HUES64 (cell line): ENCODE measurements around the gene ZNF197. TPM values are rescaled to one million over a fixed set of nuclear protein-coding genes. Genes with fewer than 3 reads are reported as not detected.
"Not testable (repeated sequence)": the region's sequence is repeated elsewhere in the genome, so short reads cannot be mapped to it uniquely, and the experiment has no call there.

Source experiments
- H3K27ac ChIP-seq: 2 replicates; pipeline ENCODE4 v1.7.0; 2013; ENCODE audit warnings: low read depth, low read length, inconsistent platforms
- H3K27me3 ChIP-seq: 2 replicates; pipeline ENCODE4 v1.6.1; 2013; ENCODE audit warnings: mild to moderate bottlenecking, low read length; ENCODE audit not compliant: insufficient read depth
- H3K36me3 ChIP-seq: 2 replicates; pipeline ENCODE4 v1.6.1; 2013; ENCODE audit warnings: mild to moderate bottlenecking, low read length; ENCODE audit not compliant: insufficient read depth
- H3K4me1 ChIP-seq: 2 replicates; pipeline ENCODE4 v1.6.1; 2013; ENCODE audit warnings: mild to moderate bottlenecking, low read length, moderate library complexity; ENCODE audit not compliant: insufficient read depth
- H3K4me3 ChIP-seq: 2 replicates; pipeline ENCODE4 v1.5.1; 2013; ENCODE audit warnings: mild to moderate bottlenecking, low read length, moderate library complexity
- H3K9ac ChIP-seq: 2 replicates; pipeline ENCODE4 v1.6.1; 2013; ENCODE audit warnings: mild to moderate bottlenecking, low read depth, low read length
- H3K9me3 ChIP-seq: 2 replicates; pipeline ENCODE4 v1.6.1; 2013; ENCODE audit warnings: low read depth, low read length; ENCODE audit not compliant: insufficient read depth
- WGBS: fragments of 150-250, 120-280 bp; methylation state at CpG from one replicate; pipeline ENCODE4 v1.1.7; 2013; ENCODE audit warnings: missing lambda C conversion rate; 5-methylcytosine and 5-hydroxymethylcytosine counted together
- polyA plus RNA-seq, 2 experiments: library from polyadenylated mRNA; stranded (reverse); fragments of 50-300 nt; gene quantifications; one replicate each; pipeline ENCODE4 v1.2.3, GENCODE V29; 2013

Gene ZNF197
- 16.7 TPM for polyA plus RNA-seq (2013, experiment 1 of 2)
- polyA plus RNA-seq (2013, experiment 2 of 2) = 19.8 TPM

DNA sequence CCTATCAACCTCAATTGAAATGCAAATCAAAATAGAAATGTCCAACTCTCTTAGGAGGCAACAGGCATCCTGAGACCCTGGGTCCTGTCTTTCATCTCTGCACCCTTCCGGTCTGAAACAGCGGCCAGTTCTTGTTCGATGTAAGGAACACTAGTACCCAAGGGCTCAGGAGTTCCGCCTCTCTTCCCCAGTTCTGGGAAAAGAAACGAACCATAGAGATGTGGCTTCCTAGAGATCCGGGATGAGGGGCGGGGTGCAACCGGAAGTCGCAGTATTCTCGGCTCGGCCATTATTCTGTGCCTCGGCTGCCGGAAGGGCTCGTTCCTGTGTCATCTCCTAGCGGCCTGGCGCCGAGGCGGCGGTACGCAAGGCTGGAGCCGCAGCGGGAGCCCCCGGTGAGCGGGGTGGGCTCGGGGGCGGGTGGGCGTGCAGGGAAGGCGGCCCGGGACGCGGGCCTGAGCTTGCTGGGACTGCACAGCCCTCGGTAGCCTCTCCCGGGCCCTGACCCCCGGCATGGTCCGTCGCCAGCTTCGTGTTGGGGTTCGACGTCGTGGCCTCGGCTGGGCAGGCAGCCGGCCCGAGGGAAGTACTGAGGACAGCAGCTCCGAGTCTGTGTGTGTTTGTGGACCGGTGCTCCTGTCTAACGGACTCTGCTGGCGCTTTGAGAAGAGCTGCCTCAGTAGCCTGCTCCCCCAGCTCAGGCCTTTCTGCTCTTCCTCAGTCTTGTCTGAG, at the start of gene ZNF197:
Gene ZNF197 (plus strand): TSS at position 288 of the 732 bp plus-strand sequence. CDS start 4,119 bp downstream, outside the sequence.
- WGBS = under 1% methylated on average over 47 of the region's 47 CpGs
- Histone ChIP-seq H3K9ac (peak within 1 kb of the TSS; percentile 78), H3K9me3 (no peaks in the 10 kb centered on the region), H3K4me3 (peak within 1 kb of the TSS; percentile 75), H3K27ac (peak within 1 kb of the TSS; percentile 82), H3K36me3 (peaks cover 10% of the 10 kb centered on the region), H3K4me1 (peaks cover 15% of the 10 kb centered on the region), H3K27me3 (no peaks in the 10 kb centered on the region)

DNA sequence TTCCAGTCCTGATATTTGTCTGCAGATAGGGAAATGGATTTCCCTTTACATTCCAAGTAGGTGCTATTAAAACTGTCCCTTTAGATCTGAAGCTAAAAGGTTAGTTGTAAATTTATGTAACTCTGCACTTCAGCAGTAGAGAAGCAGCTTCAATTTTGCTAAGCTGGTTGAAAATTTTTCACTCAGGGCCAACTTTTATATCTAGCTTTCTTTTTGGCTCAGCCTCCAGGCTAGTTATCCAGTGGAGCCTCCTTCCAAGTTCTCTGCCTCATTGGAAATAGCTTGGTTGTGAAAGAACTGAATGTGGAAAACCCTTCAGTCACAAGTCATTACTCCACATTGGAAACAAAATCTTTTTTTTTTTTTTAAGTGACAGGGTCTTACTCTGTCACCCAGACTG, 48.2 kb upstream of the ZNF197 start:
- H3K36me3 ChIP-seq = peaks cover 20% of the 10 kb centered on the region
- H3K27ac ChIP-seq = no peak overlapping the region
- H3K4me1 ChIP-seq = no peaks in the 10 kb centered on the region
- no peak overlapping the region for H3K9ac ChIP-seq
- H3K4me3 ChIP-seq = no peak overlapping the region
- H3K9me3 ChIP-seq = peaks cover 2% of the 10 kb centered on the region; the same call in 1 of the 2 replicates
- no peaks in the 10 kb centered on the region for H3K27me3 ChIP-seq

DNA sequence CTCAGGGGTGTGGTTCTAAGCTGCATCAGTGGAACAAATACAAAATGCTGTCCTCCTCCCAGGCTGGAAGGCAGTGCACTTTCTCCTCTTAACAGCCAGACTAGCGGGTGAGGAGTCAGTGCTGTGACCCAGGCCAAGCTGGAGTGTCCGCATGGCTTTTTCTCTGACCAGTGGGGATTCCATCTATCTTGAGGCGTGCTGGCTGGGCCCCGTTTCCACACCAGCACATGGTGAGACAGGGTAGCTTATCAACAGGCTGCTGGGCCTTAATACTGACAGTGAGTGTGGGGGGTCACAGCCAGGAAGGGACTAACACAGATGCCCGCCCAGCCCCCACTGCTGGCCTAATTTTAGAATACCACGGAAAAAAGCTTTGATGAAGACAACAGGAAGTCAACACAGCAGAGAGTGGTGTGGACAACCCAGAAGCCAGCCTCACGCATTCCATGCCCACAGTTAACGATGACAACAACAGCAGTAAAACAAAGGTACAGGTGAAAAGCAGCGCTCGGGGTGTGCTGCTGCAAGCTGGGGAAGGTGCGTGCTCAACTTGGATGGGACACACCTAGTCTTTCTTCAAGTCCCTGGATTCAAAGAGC, 47.4 kb upstream of the ZNF197 start:
- H3K36me3 ChIP-seq = peaks cover 11% of the 10 kb centered on the region
- not testable (repeated sequence) for H3K9me3 ChIP-seq, H3K27ac ChIP-seq, H3K4me1 ChIP-seq, H3K27me3 ChIP-seq, H3K9ac ChIP-seq, H3K4me3 ChIP-seq
- 96% methylated on average over 10 of the region's 11 CpGs for WGBS

DNA sequence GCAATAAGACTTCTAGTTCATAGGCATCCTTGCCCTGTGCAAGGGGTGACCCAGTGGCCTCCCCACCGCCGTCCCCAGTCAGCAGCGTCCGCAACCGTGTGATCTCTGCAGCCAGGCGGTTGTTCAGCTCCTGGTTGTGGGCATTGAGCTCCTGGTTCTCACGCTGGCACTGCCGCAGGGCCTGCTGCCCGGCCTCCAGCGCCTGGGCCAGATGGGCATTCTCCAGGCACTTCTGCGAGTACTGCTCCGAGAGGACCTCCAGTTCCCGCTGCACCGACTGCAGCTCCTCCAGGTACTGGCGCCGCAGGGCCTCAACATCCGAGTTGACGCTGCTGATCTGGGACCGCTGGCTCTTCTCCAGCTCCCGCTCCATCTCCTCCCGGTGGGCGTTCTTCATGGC, 46.5 kb upstream of the ZNF197 start:
- not testable (repeated sequence) for H3K4me1 ChIP-seq, H3K27ac ChIP-seq, H3K4me3 ChIP-seq, H3K27me3 ChIP-seq, H3K9ac ChIP-seq, H3K36me3 ChIP-seq, H3K9me3 ChIP-seq
- 95% methylated on average over 22 of the region's 22 CpGs for WGBS

DNA sequence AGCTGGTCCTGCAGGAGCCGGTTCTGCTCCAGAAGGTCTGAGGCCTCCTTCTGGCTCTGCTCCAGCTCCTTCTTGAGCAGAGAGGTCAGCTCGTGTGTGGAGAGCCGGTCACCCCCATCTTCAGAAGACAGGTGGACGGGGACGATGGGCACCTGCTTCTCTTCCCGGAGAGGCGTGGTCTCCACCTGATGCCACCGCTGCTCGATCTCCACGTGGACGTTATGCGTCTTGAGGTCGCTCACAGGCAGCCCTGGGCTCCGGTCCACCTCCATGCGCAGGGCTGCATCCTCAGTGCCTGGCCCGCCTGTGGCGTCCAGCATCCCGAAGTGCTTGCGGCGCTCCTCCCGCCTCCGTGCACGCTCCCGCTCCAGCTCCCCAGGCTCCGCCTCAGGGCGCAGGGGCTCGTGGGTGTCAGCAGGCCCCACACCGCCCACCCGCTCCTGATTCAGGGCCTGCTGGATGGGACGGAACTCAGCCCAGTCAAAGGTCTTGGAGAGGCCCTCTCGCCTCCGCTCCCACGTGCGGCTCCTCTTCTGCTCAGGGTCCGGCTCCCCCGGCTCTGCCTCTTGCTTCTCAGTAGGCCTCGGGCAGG, 45.8 kb upstream of the ZNF197 start:
- H3K27ac ChIP-seq, H3K27me3 ChIP-seq, H3K4me1 ChIP-seq, H3K36me3 ChIP-seq, H3K4me3 ChIP-seq, H3K9me3 ChIP-seq, H3K9ac ChIP-seq: not testable (repeated sequence)
- WGBS = 96% methylated on average over 37 of the region's 37 CpGs

DNA sequence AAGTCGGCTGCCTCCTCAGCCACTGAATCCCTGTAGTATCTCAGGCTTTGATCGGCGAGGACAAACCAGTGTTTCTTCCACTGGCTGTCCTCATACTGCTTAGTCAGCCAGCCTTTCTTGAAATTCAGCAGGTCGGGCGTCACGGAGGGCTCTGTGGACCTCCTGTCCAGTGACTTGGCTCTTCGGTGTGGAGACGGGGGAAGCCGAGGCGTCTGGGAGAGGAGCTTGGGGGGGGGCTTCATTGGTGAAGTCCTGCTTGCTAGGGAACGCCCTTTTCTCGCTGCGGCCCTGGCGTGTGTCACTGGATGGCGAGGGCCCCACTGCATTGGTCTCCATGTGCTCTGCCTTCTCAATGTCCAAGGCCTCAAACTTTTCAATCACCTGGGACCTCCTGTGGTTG, 45.1 kb upstream of the ZNF197 start:
- 94% methylated on average over 15 of the region's 15 CpGs for WGBS
- H3K36me3 ChIP-seq, H3K27ac ChIP-seq, H3K9ac ChIP-seq, H3K9me3 ChIP-seq, H3K4me3 ChIP-seq, H3K27me3 ChIP-seq: not testable (repeated sequence)
- peaks cover 11% of the 10 kb centered on the region; the same call in 1 of the 2 replicates for H3K4me1 ChIP-seq

DNA sequence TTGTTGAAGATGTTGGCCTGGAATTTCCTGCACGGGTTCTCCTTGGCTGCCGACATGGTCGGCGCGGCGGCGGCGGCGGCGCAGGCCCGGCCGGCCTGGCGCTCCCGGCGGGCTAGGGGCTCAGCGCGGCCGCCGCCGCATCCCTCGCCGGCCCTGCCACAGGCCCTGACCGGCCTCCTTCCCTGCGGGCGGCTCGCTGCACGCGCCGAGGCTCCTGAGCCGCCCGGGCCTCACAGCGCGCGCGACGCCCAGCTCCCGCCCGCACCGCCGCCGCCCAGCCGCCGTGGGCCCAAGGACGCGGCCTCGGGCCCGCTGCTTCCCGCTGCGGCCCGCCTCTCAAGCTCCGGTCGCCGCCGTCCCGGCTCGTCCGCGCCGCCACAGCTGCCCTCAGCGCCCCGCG, 43.9 kb upstream of the ZNF197 start:
- H3K36me3 ChIP-seq, H3K9ac ChIP-seq, H3K9me3 ChIP-seq, H3K27me3 ChIP-seq, H3K27ac ChIP-seq, H3K4me3 ChIP-seq: not testable (repeated sequence)
- H3K4me1 ChIP-seq = peaks cover 16% of the 10 kb centered on the region; the same call in 1 of the 2 replicates
- WGBS = 94% methylated on average over 62 of the region's 62 CpGs

DNA sequence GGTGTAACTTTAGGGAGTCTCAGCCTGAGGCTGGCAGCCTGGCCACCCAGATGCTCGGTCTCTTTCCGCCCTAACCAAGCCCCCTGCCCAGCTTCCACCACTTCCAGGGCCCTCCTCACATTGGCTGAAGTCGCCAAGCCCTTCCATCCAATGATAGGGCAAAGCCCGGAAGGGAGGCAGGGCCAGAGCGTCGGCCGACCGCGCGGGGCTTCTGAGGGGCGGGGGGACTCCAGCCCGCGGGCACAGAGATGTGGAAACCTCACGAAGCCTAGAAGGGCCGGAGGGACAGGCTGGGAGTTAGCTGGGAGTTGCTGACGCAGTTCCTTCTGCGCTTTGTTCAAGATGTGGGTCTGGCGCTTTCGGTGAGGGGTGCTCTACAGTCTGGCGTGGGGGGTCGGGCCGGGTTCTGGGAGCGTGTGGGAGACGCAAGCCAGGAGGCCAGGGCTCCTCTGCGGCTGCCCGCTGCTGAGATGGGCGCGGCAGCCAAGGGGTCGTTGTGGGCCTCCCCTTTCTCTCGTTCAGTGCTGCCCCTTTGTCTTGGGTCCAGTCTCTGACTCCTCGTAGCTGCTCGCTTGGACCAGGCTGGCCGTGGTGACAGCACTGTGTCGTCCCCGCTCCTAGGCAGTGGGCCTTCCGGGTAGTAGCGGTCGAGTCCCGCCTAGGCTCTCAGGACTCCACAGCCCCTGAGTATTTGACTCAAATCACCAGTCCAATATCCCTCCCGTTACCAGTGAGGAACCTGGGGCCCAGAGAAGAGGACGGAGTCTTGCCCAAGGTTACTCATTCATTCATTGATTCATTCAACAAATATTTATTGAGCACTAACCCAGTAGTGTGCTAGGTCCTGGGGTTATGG, 40.0 kb upstream of the ZNF197 start, which contains the start of gene ZNF660:
Gene ZNF660 (plus strand): TSS at position 319 of the 856 bp plus-strand sequence. CDS start 9,230 bp downstream, outside the sequence.
- Histone ChIP-seq H3K4me1 (peaks cover 16% of the 10 kb centered on the region; the same call in 1 of the 2 replicates), H3K4me3 (peak within 1 kb of the TSS; percentile 82), H3K36me3 (peaks cover 36% of the 10 kb centered on the region), H3K9ac (peak within 1 kb of the TSS; percentile 94), H3K9me3 (no peaks in the 10 kb centered on the region), H3K27me3 (no peaks in the 10 kb centered on the region), H3K27ac (peak within 1 kb of the TSS; percentile 78)
- 1% methylated on average over 41 of the region's 41 CpGs for WGBS

DNA sequence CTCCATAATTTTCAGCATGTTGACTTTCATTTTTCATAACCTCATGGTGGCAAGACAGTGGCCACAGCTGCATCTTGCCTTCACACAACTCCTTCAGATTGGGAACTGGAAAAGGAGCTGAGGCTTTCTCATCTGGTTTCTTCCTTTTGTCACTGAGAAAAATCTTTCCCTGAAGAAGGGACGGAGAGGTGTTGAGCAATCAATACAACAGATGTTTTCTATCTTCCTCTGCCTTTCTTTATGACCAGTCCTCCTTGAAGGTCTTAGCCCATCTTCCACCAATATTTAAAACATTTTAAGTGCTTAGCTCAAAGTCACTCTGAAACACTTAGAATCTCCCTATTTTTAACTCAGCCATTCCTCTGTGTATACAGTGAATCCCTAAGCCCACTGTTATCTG, 28.2 kb upstream of the ZNF197 start:
- H3K36me3 ChIP-seq = peaks cover 61% of the 10 kb centered on the region
- no peak overlapping the region for H3K4me3 ChIP-seq
- H3K27ac ChIP-seq = no peak overlapping the region
- H3K4me1 ChIP-seq = no peaks in the 10 kb centered on the region
- H3K27me3 ChIP-seq = no peaks in the 10 kb centered on the region
- no peak overlapping the region for H3K9ac ChIP-seq
- peaks cover 45% of the 10 kb centered on the region for H3K9me3 ChIP-seq
- WGBS = 94% methylated on average over 1 of the region's 1 CpG

DNA sequence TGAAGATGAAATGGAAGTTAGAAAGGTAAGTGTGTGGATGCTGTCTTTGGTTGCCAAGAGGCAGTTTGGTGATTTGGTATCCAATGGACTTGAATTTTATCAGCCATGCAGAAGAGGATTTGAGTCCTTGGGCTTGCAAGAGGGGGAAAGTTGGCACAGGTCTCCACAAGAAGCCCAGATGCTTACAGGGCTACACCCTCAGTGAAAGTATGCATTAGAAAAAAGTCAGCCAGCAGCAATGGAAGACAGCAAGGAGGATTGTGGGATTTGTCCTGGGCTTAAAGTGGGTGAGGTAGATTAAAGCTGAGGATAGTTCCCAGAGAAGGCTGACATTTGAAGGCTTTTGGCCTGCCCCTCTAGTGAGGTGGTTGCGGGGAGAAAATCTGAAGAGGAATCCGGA, 23.1 kb upstream of the ZNF197 start:
- peaks cover 4% of the 10 kb centered on the region; the same call in 1 of the 2 replicates for H3K9me3 ChIP-seq
- H3K9ac ChIP-seq = no peak overlapping the region
- no peaks in the 10 kb centered on the region for H3K27me3 ChIP-seq
- no peaks in the 10 kb centered on the region for H3K4me1 ChIP-seq
- no peak overlapping the region for H3K27ac ChIP-seq
- WGBS = 93% methylated on average over 2 of the region's 2 CpGs
- H3K4me3 ChIP-seq = no peak overlapping the region
- peaks cover 13% of the 10 kb centered on the region; the same call in 1 of the 2 replicates for H3K36me3 ChIP-seq

DNA sequence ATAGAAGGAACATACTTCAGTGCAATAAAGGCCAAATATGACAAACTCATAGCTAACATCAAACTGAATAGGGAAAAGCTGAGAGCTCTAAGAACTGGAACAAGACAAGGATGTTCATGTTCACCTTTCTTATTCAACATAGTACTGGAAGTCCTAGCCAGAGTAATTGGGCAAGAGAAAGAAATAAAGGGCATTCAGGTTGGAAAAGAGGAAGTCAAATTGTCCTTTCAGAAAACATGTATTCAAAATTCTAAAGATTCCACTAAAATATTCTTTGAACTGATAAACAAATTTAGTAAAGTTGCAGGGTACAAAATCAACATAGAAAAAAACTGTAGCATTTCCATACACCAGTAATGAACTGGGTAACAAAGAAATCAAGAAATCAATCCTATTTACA, 12.2 kb upstream of the ZNF197 start:
- Histone ChIP-seq H3K36me3 (no peaks in the 10 kb centered on the region), H3K27ac (no peak overlapping the region), H3K4me3 (no peak overlapping the region), H3K27me3 (no peaks in the 10 kb centered on the region), H3K9me3 (peaks cover 6% of the 10 kb centered on the region; the same call in 1 of the 2 replicates), H3K4me1 (no peaks in the 10 kb centered on the region), H3K9ac (no peak overlapping the region)
